SK-N-SH (cell line): ENCODE data around the gene DOK3. TPM values are rescaled to one million over a fixed set of nuclear protein-coding genes. Genes with fewer than 3 reads are reported as not detected.

Source experiments
- CTCF ChIA-PET: fragments of 300-600, 350-600 bp; formaldehyde crosslinking; extraction: SDS; loops from one replicate; lab custom pipeline; 2021; lab: Yijun Ruan, JAX
- POLR2A ChIA-PET: fragments of 350-600 bp; sonication (Branson Sonifier 250); formaldehyde crosslinking; extraction: SDS; loops from one replicate; lab custom pipeline; 2020; ENCODE audit warnings: antibody characterized with exemption, inconsistent platforms; lab: Yijun Ruan, JAX
- DNase-seq: peaks from one replicate; pipeline ENCODE4 v3.0.0; 2012
- H2AFZ ChIP-seq: fragments of 200-600 bp; sonication (generic); 2 replicates; pipeline ENCODE4 v1.8.1; 2016; ENCODE audit warnings: antibody characterized with exemption, mild to moderate bottlenecking, low read depth
- H3F3A ChIP-seq: fragments of 200-600 bp; sonication (generic); replicated peaks from 2 replicates; pipeline ENCODE3; 2016; ENCODE audit warnings: antibody characterized with exemption, mild to moderate bottlenecking; ENCODE audit not compliant: insufficient read depth
- H3K27ac ChIP-seq, 2 experiments: fragments of 200-500 bp in 1 of 2; fragments of 200-600 bp in 1 of 2; sonication (Bioruptor generic) in 1 of 2; sonication (generic), shearing (Covaris generic) in 1 of 2; 2 replicates each; pipeline versions ENCODE4 v1.5.1 to v1.6.1; 2014 to 2016; ENCODE audit warnings: low read depth in 2 of 2, inconsistent platforms in 1 of 2, low read length in 1 of 2, mild to moderate bottlenecking in 1 of 2, mixed read lengths in 1 of 2
- H3K27me3 ChIP-seq: fragments of 200-600 bp; sonication (generic), shearing (Covaris generic); 2 replicates; pipeline ENCODE4 v1.6.1; 2016; ENCODE audit warnings: mixed run types; ENCODE audit not compliant: insufficient read depth
- H3K36me3 ChIP-seq, 2 experiments: fragments of 200-500 bp in 1 of 2; fragments of 200-600 bp in 1 of 2; sonication (Bioruptor generic) in 1 of 2; sonication (generic) in 1 of 2; replicated peaks in 1 of 2; 2 replicates each; pipeline versions ENCODE3 to v1.5.1; 2014 to 2016; ENCODE audit warnings: low read length in 1 of 2, mild to moderate bottlenecking in 1 of 2; ENCODE audit not compliant: insufficient read depth in 2 of 2, control insufficient read depth in 1 of 2
- H3K4me1 ChIP-seq, 2 experiments: fragments of 200-500 bp in 1 of 2; fragments of 200-600 bp in 1 of 2; sonication (Bioruptor generic) in 1 of 2; sonication (generic), shearing (Covaris generic) in 1 of 2; 2 replicates each; pipeline versions ENCODE4 v1.5.1 to v1.6.1; 2014 to 2016; ENCODE audit warnings: low read depth in 1 of 2, low read length in 1 of 2, mixed run types in 1 of 2; ENCODE audit not compliant: insufficient read depth in 2 of 2, control insufficient read depth in 1 of 2
- H3K4me2 ChIP-seq: fragments of 200-600 bp; sonication (generic), shearing (Covaris generic); 2 replicates; pipeline ENCODE4 v1.6.1; 2017; ENCODE audit warnings: mixed run types
- H3K4me3 ChIP-seq, 2 experiments: fragments of 200-500 bp in 1 of 2; fragments of 200-600 bp in 1 of 2; sonication (Bioruptor generic) in 1 of 2; sonication (generic), shearing (Covaris generic) in 1 of 2; 2 replicates each; pipeline versions ENCODE4 v1.5.1 to v1.8.1; 2014 to 2016; ENCODE audit warnings: low read depth in 2 of 2, inconsistent platforms in 1 of 2, low read length in 1 of 2, mild to moderate bottlenecking in 1 of 2, mixed read lengths in 1 of 2, moderate library complexity in 1 of 2
- H3K79me2 ChIP-seq: fragments of 200-600 bp; sonication (generic); 2 replicates; pipeline ENCODE4 v1.8.1; 2017; ENCODE audit warnings: mild to moderate bottlenecking; ENCODE audit not compliant: insufficient read depth
- H3K9ac ChIP-seq: fragments of 200-600 bp; sonication (generic); 2 replicates; pipeline ENCODE4 v1.6.1; 2017; ENCODE audit warnings: mixed run types
- H3K9me2 ChIP-seq: fragments of 200-600 bp; sonication (generic); 2 replicates; pipeline ENCODE4 v1.6.1; 2017; ENCODE audit warnings: mixed run types
- H3K9me3 ChIP-seq: fragments of 200-600 bp; sonication (generic); 2 replicates; pipeline ENCODE4 v1.6.1; 2017; ENCODE audit warnings: mixed run types, mild to moderate bottlenecking, moderate library complexity
- H4K20me1 ChIP-seq: fragments of 200-600 bp; sonication (generic); 2 replicates; pipeline ENCODE4 v1.6.1; 2017; ENCODE audit warnings: mild to moderate bottlenecking, mixed run types; ENCODE audit not compliant: insufficient read depth
- CTCF ChIP-seq: fragments of 200-600 bp; sonication (generic); IDR thresholded peaks from 2 replicates; pipeline ENCODE4 v1.6.1; 2017; ENCODE audit warnings: antibody characterized with exemption, mild to moderate bottlenecking, moderate library complexity
- ELF1 ChIP-seq: IDR thresholded peaks from 2 replicates; pipeline ENCODE4 v1.4.0; 2012
- EP300 ChIP-seq, 2 experiments: IDR thresholded peaks; 2 replicates each; pipeline versions ENCODE4 v1.4.0 to v1.6.1; 2012; ENCODE audit warnings: borderline replicate concordance in 1 of 2, low read depth in 1 of 2, low read length in 1 of 2
- FOXJ3 ChIP-seq: sonication (generic); formaldehyde crosslinking; IDR thresholded peaks from 2 replicates; pipeline ENCODE4 v1.5.1; 2020; ENCODE audit warnings: mild to moderate bottlenecking, missing genetic modification reagents
- GABPA ChIP-seq: IDR thresholded peaks from 2 replicates; pipeline ENCODE4 v1.4.0; 2012; ENCODE audit warnings: low read depth, mild to moderate bottlenecking
- GATA2 ChIP-seq: sonication (generic); formaldehyde crosslinking; IDR thresholded peaks from 2 replicates; pipeline ENCODE4 v1.5.0; 2020; ENCODE audit warnings: mild to moderate bottlenecking, missing genetic modification reagents
- IRF3 ChIP-seq: fragments of 150-350 bp; IDR thresholded peaks from 2 replicates; pipeline ENCODE4 v1.6.1; 2016; ENCODE audit warnings: mild to moderate bottlenecking, low read depth, low read length
- JUND ChIP-seq: IDR thresholded peaks from 2 replicates; pipeline ENCODE4 v1.4.0; 2012
- NRF1 ChIP-seq: IDR thresholded peaks from 2 replicates; pipeline ENCODE4 v1.6.1; 2012; ENCODE audit warnings: low read depth, mild to moderate bottlenecking, low read length
- RAD21 ChIP-seq: IDR thresholded peaks from 2 replicates; pipeline ENCODE4 v1.6.1; 2012; ENCODE audit warnings: mild to moderate bottlenecking, low read length
- RCOR1 ChIP-seq: fragments of 150-350 bp; IDR thresholded peaks from 2 replicates; pipeline ENCODE4 v1.6.1; 2017; ENCODE audit warnings: antibody characterized with exemption, low read length
- RXRA ChIP-seq: IDR thresholded peaks from 2 replicates; pipeline ENCODE4 v1.4.0; 2012; ENCODE audit warnings: low read depth, mild to moderate bottlenecking, borderline replicate concordance
- SIN3A ChIP-seq: IDR thresholded peaks from 2 replicates; pipeline ENCODE4 v1.6.1; 2012; ENCODE audit warnings: low read depth, mild to moderate bottlenecking, low read length, moderate library complexity, borderline replicate concordance
- USF2 ChIP-seq: fragments of 150-350 bp; IDR thresholded peaks from 2 replicates; pipeline ENCODE4 v1.6.1; 2017; ENCODE audit warnings: antibody characterized with exemption, low read length, low read depth, borderline replicate concordance
- YY1 ChIP-seq: IDR thresholded peaks from 2 replicates; pipeline ENCODE4 v1.4.0; 2012; ENCODE audit warnings: low read depth, mild to moderate bottlenecking
- ZBTB33 ChIP-seq: IDR thresholded peaks from 2 replicates; pipeline ENCODE4 v1.4.0; 2012; ENCODE audit warnings: low read depth, borderline replicate concordance
- WGBS: methylation state at CpG from one replicate; pipeline ENCODE4 v1.1.6; 2017; ENCODE audit warnings: low lambda C conversion rate; 5-methylcytosine and 5-hydroxymethylcytosine counted together
- polyA plus RNA-seq, 3 experiments: library from polyadenylated mRNA; depleted of rRNA; stranded (reverse); fragments of >200 nt; gene quantifications; 2 replicates each; pipeline ENCODE4 v1.2.3, GENCODE V29; 2012

Gene DOK3
- polyA plus RNA-seq, 1 of the 3 experiments (the other 2 are of a cell fraction) = 2.2 TPM

GRCh38 chr5:177474846-177475562, 34.6 kb downstream of the DOK3 start:
- 92% methylated on average over 4 of the region's 4 CpGs for WGBS
- no peak overlapping the region for H3K9ac ChIP-seq
- no peak for TF ChIP-seq RCOR1
- no peak for TF ChIP-seq GATA2
- no peak for TF ChIP-seq SIN3A
- no peak for TF ChIP-seq IRF3
- no peak for TF ChIP-seq RAD21
- no peak for TF ChIP-seq ELF1
- TF ChIP-seq CTCF = no peak
- TF ChIP-seq GABPA = no peak
- no peak for TF ChIP-seq FOXJ3
- TF ChIP-seq USF2 = no peak
- no peak for TF ChIP-seq YY1

GRCh38 chr5:177474002-177474476, 35.6 kb downstream of the DOK3 start:
- H3K79me2 ChIP-seq = peaks cover 39% of the 10 kb centered on the region
- H3K9me2 ChIP-seq = no peaks in the 10 kb centered on the region
- peaks cover 5 to 14% of the 10 kb centered on the region in 2 experiments for H3K36me3 ChIP-seq
- H3K9me3 ChIP-seq = no peaks in the 10 kb centered on the region
- H2AFZ ChIP-seq = no peak overlapping the region
- peak overlapping the region in 1 of 2 experiments; percentile 96; a peak in 1 of 4 replicates for H3K4me3 ChIP-seq
- H3K9ac ChIP-seq = no peak overlapping the region
- DNase-seq = no peak
- POLR2A ChIA-PET = interaction anchor here (0.8 to 1.1 kb wide), 5 partner anchors 9 to 21 kb away, joined by 3 to 5 read pairs (median 3); no protein-coding TSS in a partner anchor
- H3F3A ChIP-seq = peaks cover 44% of the 10 kb centered on the region
- CTCF ChIA-PET = interaction anchor here (1.4 to 20.3 kb wide), 6 partner anchors 9 to 70 kb away, joined by 3 to 215 read pairs (median 20); partner anchors contain the start of gene PDLIM7
- peaks cover 37% of the 10 kb centered on the region for H4K20me1 ChIP-seq
- peak overlapping the region; percentile 41 to 45; a peak in 2 of 4 replicates for H3K27ac ChIP-seq
- WGBS = 82% methylated on average over 7 of the region's 7 CpGs
- peaks cover 31 to 77% of the 10 kb centered on the region in 2 experiments for H3K4me1 ChIP-seq
- no peak overlapping the region for H3K4me2 ChIP-seq
- H3K27me3 ChIP-seq = no peaks in the 10 kb centered on the region
- TF ChIP-seq JUND = no peak
- TF ChIP-seq RAD21 = no peak
- TF ChIP-seq NRF1 = no peak
- no peak for TF ChIP-seq IRF3
- TF ChIP-seq SIN3A = no peak
- TF ChIP-seq RXRA = no peak
- TF ChIP-seq EP300 (IDR thresholded peaks at IDR 0.05; ENCODE audit: borderline replicate concordance in 1 of 2, low read depth in 1 of 2, low read length in 1 of 2) = no peak
- no peak for TF ChIP-seq GABPA
- no peak for TF ChIP-seq GATA2
- no peak for TF ChIP-seq ZBTB33
- no peak for TF ChIP-seq USF2

More at GRCh38 chr5:177474846-177475562, 34.6 kb downstream of the DOK3 start:
- H3K9me2 ChIP-seq = no peaks in the 10 kb centered on the region
- peaks cover 5 to 12% of the 10 kb centered on the region in 2 experiments for H3K36me3 ChIP-seq
- peaks cover 54% of the 10 kb centered on the region for H3F3A ChIP-seq
- ChIA-PET POLR2A (interaction anchor here (0.6 kb wide), 1 partner anchor 20 kb away, joined by 3 read pairs; no protein-coding TSS in a partner anchor), CTCF (interaction anchor here (1.4 to 20.3 kb wide), 6 partner anchors 10 to 71 kb away, joined by 3 to 215 read pairs (median 20); partner anchors contain the start of gene PDLIM7)
- H3K4me1 ChIP-seq = peaks cover 23 to 78% of the 10 kb centered on the region in 2 experiments
- H2AFZ ChIP-seq = no peak overlapping the region
- peaks cover 32% of the 10 kb centered on the region for H4K20me1 ChIP-seq
- no peak overlapping the region for H3K4me3 ChIP-seq
- peaks cover 30% of the 10 kb centered on the region for H3K79me2 ChIP-seq
- no peak overlapping the region for H3K4me2 ChIP-seq
- no peaks in the 10 kb centered on the region for H3K9me3 ChIP-seq
- DNase-seq = no peak
- H3K27ac ChIP-seq = peak overlapping the region in 1 of 2 experiments; percentile 31; a peak in 2 of 4 replicates
- no peaks in the 10 kb centered on the region for H3K27me3 ChIP-seq
